ENCODE data around the gene PRDX6.
"Not testable (repeated sequence)": the region's sequence is repeated elsewhere in the genome, so short reads cannot be mapped to it uniquely, and the experiment has no call there.

DNA sequence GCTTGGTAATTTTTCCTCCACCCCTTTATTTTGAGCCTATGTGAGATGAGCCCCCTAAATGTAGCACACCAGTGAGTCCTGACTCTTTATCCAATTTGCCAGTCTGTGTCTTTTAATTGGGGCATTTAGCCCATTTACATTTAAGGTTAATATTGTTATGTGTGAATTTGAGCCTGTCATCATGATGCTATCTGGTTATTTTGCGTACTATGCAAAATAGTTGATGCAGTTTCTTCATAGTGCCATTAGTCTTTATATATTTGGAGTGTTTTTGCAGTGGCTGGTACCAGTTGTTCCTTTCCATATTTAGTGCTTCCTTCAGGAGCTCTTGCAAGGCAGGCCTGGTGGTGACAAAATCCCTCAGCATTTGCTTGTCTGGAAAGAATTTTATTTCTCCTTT is 37.4 kb downstream of the PRDX6 start:
- TF ChIP-seq, protein P1, sequence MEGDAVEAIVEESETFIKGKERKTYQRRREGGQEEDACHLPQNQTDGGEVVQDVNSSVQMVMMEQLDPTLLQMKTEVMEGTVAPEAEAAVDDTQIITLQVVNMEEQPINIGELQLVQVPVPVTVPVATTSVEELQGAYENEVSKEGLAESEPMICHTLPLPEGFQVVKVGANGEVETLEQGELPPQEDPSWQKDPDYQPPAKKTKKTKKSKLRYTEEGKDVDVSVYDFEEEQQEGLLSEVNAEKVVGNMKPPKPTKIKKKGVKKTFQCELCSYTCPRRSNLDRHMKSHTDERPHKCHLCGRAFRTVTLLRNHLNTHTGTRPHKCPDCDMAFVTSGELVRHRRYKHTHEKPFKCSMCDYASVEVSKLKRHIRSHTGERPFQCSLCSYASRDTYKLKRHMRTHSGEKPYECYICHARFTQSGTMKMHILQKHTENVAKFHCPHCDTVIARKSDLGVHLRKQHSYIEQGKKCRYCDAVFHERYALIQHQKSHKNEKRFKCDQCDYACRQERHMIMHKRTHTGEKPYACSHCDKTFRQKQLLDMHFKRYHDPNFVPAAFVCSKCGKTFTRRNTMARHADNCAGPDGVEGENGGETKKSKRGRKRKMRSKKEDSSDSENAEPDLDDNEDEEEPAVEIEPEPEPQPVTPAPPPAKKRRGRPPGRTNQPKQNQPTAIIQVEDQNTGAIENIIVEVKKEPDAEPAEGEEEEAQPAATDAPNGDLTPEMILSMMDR (conservative IDR thresholded peaks at IDR 0.05), result not testable (repeated sequence)
- TF ChIP-seq EZH2 (IDR thresholded peaks at IDR 0.05; ENCODE audit: low read depth), result not testable (repeated sequence)

Measured in PC-9 (cell line).